ENCODE data around the gene CLDN7.

CLDN7 gene

GRCh38 chr17:7253082-7253481 is 9.2 kb downstream of the CLDN7 start:
- no peak for DNase-seq (ENCODE audit: low spot score)

- peak; percentile 92 for DNase-seq (ENCODE audit: low spot score)
Observed at GRCh38 chr17:7252176-7253043, 9.9 kb downstream of the CLDN7 start, which contains the start of gene ELP5. TSS of gene ELP5 (plus strand) at chr17:7252215. CDS start at chr17:7252551, 336 bp downstream.

GRCh38 chr17:7251661-7252175 is 10.6 kb downstream of the CLDN7 start, which contains the start of gene CTDNEP1:
TSS of gene CTDNEP1 (minus strand) at chr17:7251734. CDS start at chr17:7251296, 438 bp downstream.
- peak; percentile 100 for DNase-seq (ENCODE audit: low spot score)

GRCh38 chr17:7250695-7251627 is 11.3 kb downstream of the CLDN7 start:
- DNase-seq (ENCODE audit: low spot score): no peak

GRCh38 chr17:7249830-7250229 is 12.4 kb downstream of the CLDN7 start:
- DNase-seq (ENCODE audit: low spot score): no peak

- DNase-seq (ENCODE audit: low spot score): no peak
Observed at GRCh38 chr17:7249214-7249613, 13.1 kb downstream of the CLDN7 start.

GRCh38 chr17:7248796-7249195 is 13.5 kb downstream of the CLDN7 start:
- DNase-seq (ENCODE audit: low spot score): no peak

- DNase-seq (ENCODE audit: low spot score): no peak
Observed at GRCh38 chr17:7246779-7247178, 15.5 kb downstream of the CLDN7 start.

- DNase-seq (ENCODE audit: low spot score): peak; percentile 19
Observed at GRCh38 chr17:7243838-7244237, 18.4 kb downstream of the CLDN7 start.

GRCh38 chr17:7243453-7243729 is 18.9 kb downstream of the CLDN7 start:
- DNase-seq (ENCODE audit: low spot score): no peak

GRCh38 chr17:7242717-7243452 is 19.4 kb downstream of the CLDN7 start:
- DNase-seq (ENCODE audit: low spot score): peak; percentile 94

- DNase-seq (ENCODE audit: low spot score): peak; percentile 94
Observed at GRCh38 chr17:7241783-7242716, 20.2 kb downstream of the CLDN7 start, which contains the start of gene GABARAP. TSS of gene GABARAP (minus strand) at chr17:7242449. CDS start at chr17:7242330, 119 bp downstream.

- peak; percentile 21 for DNase-seq (ENCODE audit: low spot score)
Observed at GRCh38 chr17:7241090-7241733, 21.1 kb downstream of the CLDN7 start.

GRCh38 chr17:7240375-7240774 is 21.9 kb downstream of the CLDN7 start:
- peak; percentile 83 for DNase-seq (ENCODE audit: low spot score)

- DNase-seq (ENCODE audit: low spot score): peak; percentile 100
Observed at GRCh38 chr17:7239091-7240027, 22.9 kb downstream of the CLDN7 start, which contains the start of gene PHF23. TSS of gene PHF23 (minus strand) at chr17:7239457. CDS start at chr17:7239279, 178 bp downstream.

- peak; percentile 14 for DNase-seq (ENCODE audit: low spot score)
Observed at GRCh38 chr17:7238420-7239090, 23.7 kb downstream of the CLDN7 start.

- DNase-seq (ENCODE audit: low spot score): peak; percentile 51
Observed at GRCh38 chr17:7237761-7238419, 24.4 kb downstream of the CLDN7 start.

Data from pons (tissue), 1 donor.